Measurements from ENCODE around the gene DNAH3.

GRCh38 chr16:21197112-21197511, 46.5 kb upstream of the DNAH3 start:
- TF ChIP-seq REST (IDR thresholded peaks at IDR 0.05; ENCODE audit: insufficient replicate concordance, low read depth), result no peak
- no peak for TF ChIP-seq CTCF (IDR thresholded peaks at IDR 0.05; ENCODE audit: insufficient read depth, low read length)
- TF ChIP-seq POLR2AphosphoS5 (IDR thresholded peaks at IDR 0.05; ENCODE audit: low read depth), result no peak
- no peak for TF ChIP-seq SPI1 (IDR thresholded peaks at IDR 0.05; ENCODE audit: borderline replicate concordance, low read depth)

All from HL-60 (cell line).